Skeletal muscle satellite cell (primary cell): ENCODE measurements around the gene LRRC40. TPM values are rescaled to one million over a fixed set of nuclear protein-coding genes. Genes with fewer than 3 reads are reported as not detected.
A peak's percentile ranks its signal among the peaks of the same experiment; 100 is the strongest.

Experiments
- H3K27me3 ChIP-seq: 2 replicates; pipeline ENCODE4 v1.7.0; 2013; ENCODE audit warnings: low read length; ENCODE audit not compliant: control insufficient read depth, insufficient read depth
- H3K36me3 ChIP-seq: 2 replicates; pipeline ENCODE4 v1.7.0; 2013; ENCODE audit warnings: mild to moderate bottlenecking, control low read depth, low read length; ENCODE audit not compliant: insufficient read depth
- H3K4me1 ChIP-seq: 2 replicates; pipeline ENCODE4 v1.7.0; 2013; ENCODE audit warnings: low read length; ENCODE audit not compliant: control insufficient read depth, insufficient read depth
- H3K4me2 ChIP-seq: 2 replicates; pipeline ENCODE4 v1.7.0; 2013; ENCODE audit warnings: mild to moderate bottlenecking, low read length
- H3K4me3 ChIP-seq: 2 replicates; pipeline ENCODE4 v1.7.0; 2013; ENCODE audit warnings: low read length
- H3K9ac ChIP-seq: 2 replicates; pipeline ENCODE4 v1.7.0; 2013; ENCODE audit warnings: mild to moderate bottlenecking, low read depth, low read length, moderate library complexity
- H3K9me3 ChIP-seq: replicated peaks from 2 replicates; pipeline ENCODE4 v1.7.0; 2013; ENCODE audit warnings: mild to moderate bottlenecking, control low read depth, low read length
- total RNA-seq: library from RNA; depleted of rRNA; stranded (reverse); fragments of >200 nt; gene quantifications from 2 replicates; pipeline ENCODE4 v1.2.3, GENCODE V29; 2012; rRNA removed

Gene LRRC40
- total RNA-seq, result 22.1 and 24.8 TPM in 2 replicates

GRCh38 chr1:70205434-70206118 is at the start of gene LRRC40:
TSS of gene LRRC40 (minus strand) at chr1:70205579. CDS start at chr1:70205540, 39 bp downstream.
- Histone ChIP-seq H3K27me3 (no peaks in the 10 kb centered on the region), H3K4me2 (peak within 1 kb of the TSS; percentile 91), H3K4me3 (peak within 1 kb of the TSS; percentile 84), H3K4me1 (peaks cover 23% of the 10 kb centered on the region), H3K9ac (peak within 1 kb of the TSS; percentile 98), H3K36me3 (peaks cover 13% of the 10 kb centered on the region), H3K9me3 (no peaks in the 10 kb centered on the region)

GRCh38 chr1:70248729-70249128 is 43.4 kb upstream of the LRRC40 start:
- Histone ChIP-seq H3K9ac (no peak overlapping the region), H3K9me3 (no peaks in the 10 kb centered on the region), H3K36me3 (peaks cover 92% of the 10 kb centered on the region), H3K4me2 (no peak overlapping the region), H3K4me3 (no peak overlapping the region), H3K27me3 (no peaks in the 10 kb centered on the region), H3K4me1 (no peaks in the 10 kb centered on the region)

DNA sequence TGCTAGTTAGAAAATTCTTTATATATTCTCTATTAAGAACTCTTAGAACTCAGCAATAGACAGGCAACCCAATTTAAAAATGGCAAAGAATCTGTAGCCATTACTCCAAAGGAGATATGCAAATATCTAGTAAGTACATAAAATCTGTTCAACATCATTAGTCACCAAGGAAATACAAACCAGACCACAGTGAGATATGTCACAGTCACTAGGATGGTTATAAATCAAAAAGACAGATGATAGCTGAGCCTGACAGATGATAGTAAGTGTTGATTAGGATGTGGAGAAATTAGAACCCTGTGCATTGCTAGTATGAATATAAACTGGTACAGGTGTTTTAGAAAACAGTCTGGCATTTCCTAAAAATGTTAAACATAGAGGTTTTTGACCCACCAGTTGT is 42.4 kb upstream of the LRRC40 start:
- H3K27me3 ChIP-seq, result no peaks in the 10 kb centered on the region
- H3K4me2 ChIP-seq, result no peak overlapping the region
- no peaks in the 10 kb centered on the region for H3K9me3 ChIP-seq
- no peak overlapping the region for H3K9ac ChIP-seq
- peaks cover 93% of the 10 kb centered on the region for H3K36me3 ChIP-seq
- H3K4me1 ChIP-seq, result no peaks in the 10 kb centered on the region
- H3K4me3 ChIP-seq, result no peak overlapping the region

- H3K27me3 ChIP-seq, result no peaks in the 10 kb centered on the region
- H3K4me3 ChIP-seq, result no peak overlapping the region
- no peak overlapping the region for H3K4me2 ChIP-seq
- no peak overlapping the region for H3K9ac ChIP-seq
- H3K36me3 ChIP-seq, result peaks cover 93% of the 10 kb centered on the region
- no peaks in the 10 kb centered on the region for H3K9me3 ChIP-seq
- H3K4me1 ChIP-seq, result no peaks in the 10 kb centered on the region
These were observed 41.7 kb upstream of the LRRC40 start for GRCh38 chr1:70247122-70247521.

- Histone ChIP-seq H3K4me2 (no peak overlapping the region), H3K36me3 (peaks cover 97% of the 10 kb centered on the region), H3K9me3 (no peaks in the 10 kb centered on the region), H3K9ac (no peak overlapping the region), H3K27me3 (no peaks in the 10 kb centered on the region), H3K4me3 (no peak overlapping the region), H3K4me1 (no peaks in the 10 kb centered on the region)
These were observed 34.6 kb upstream of the LRRC40 start for GRCh38 chr1:70239940-70240339.

DNA sequence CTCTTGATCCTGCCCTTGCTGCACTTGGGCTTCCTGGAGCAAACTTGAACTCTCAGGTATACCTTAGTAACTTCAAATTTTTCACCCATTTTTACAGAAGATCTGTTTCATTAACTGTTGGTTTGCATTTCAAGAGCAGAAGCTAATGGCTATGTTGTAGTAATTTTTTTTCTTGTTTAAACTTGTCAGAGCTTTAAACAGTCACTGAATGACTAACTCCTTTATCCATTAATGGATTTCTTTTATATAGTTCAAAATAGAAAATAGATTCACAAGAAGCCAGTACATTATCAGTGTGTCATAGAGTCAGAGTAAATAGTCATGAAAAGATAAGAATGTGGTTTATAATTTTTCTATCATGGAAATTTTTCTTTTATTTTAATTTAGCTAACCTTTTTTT is 29.4 kb upstream of the LRRC40 start:
- Histone ChIP-seq H3K4me1 (no peaks in the 10 kb centered on the region), H3K36me3 (peaks cover 98% of the 10 kb centered on the region), H3K9me3 (no peaks in the 10 kb centered on the region), H3K4me3 (no peak overlapping the region), H3K27me3 (no peaks in the 10 kb centered on the region), H3K4me2 (no peak overlapping the region), H3K9ac (no peak overlapping the region)

DNA sequence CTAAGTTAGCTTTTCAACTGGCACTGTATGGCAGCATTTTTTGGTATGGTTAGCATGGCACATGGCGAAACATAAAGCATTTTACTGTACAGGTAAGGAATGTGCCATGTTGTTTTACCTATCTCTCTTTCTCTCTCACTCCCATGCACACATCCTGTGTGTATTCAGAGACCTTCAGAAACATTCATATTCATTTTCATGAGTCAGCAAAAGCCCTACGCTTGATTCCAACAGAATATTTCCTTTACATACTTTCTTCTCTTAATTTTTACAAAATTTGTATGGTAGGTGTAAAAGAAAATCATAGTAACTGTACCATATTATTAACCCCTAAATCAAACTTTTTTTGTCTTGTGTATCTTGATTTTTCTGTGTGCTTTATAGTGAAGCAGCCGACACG is 26.1 kb upstream of the LRRC40 start:
- no peak overlapping the region for H3K4me3 ChIP-seq
- no peaks in the 10 kb centered on the region for H3K27me3 ChIP-seq
- peaks cover 15% of the 10 kb centered on the region for H3K4me1 ChIP-seq
- no peak overlapping the region for H3K9ac ChIP-seq
- H3K9me3 ChIP-seq, result no peaks in the 10 kb centered on the region
- H3K4me2 ChIP-seq, result no peak overlapping the region
- peaks cover 89% of the 10 kb centered on the region for H3K36me3 ChIP-seq

- H3K9ac ChIP-seq, result no peak overlapping the region
- H3K36me3 ChIP-seq, result peaks cover 78% of the 10 kb centered on the region
- peaks cover 26% of the 10 kb centered on the region for H3K4me1 ChIP-seq
- no peaks in the 10 kb centered on the region for H3K9me3 ChIP-seq
- no peaks in the 10 kb centered on the region for H3K27me3 ChIP-seq
- no peak overlapping the region for H3K4me3 ChIP-seq
- no peak overlapping the region for H3K4me2 ChIP-seq
These were observed 23.3 kb upstream of the LRRC40 start for GRCh38 chr1:70228670-70229069.

- H3K4me2 ChIP-seq, result no peak overlapping the region
- peaks cover 76% of the 10 kb centered on the region for H3K36me3 ChIP-seq
- H3K27me3 ChIP-seq, result no peaks in the 10 kb centered on the region
- H3K4me3 ChIP-seq, result no peak overlapping the region
- peaks cover 36% of the 10 kb centered on the region for H3K4me1 ChIP-seq
- H3K9ac ChIP-seq, result no peak overlapping the region
- no peaks in the 10 kb centered on the region for H3K9me3 ChIP-seq
These were observed 22.1 kb upstream of the LRRC40 start for GRCh38 chr1:70227439-70227838.

- no peaks in the 10 kb centered on the region for H3K27me3 ChIP-seq
- H3K9me3 ChIP-seq, result no peaks in the 10 kb centered on the region
- no peak overlapping the region for H3K4me2 ChIP-seq
- H3K4me3 ChIP-seq, result no peak overlapping the region
- peaks cover 36% of the 10 kb centered on the region for H3K4me1 ChIP-seq
- H3K36me3 ChIP-seq, result peaks cover 57% of the 10 kb centered on the region
- H3K9ac ChIP-seq, result no peak overlapping the region
These were observed 19.6 kb upstream of the LRRC40 start for GRCh38 chr1:70224954-70225353.

- peaks cover 37% of the 10 kb centered on the region for H3K36me3 ChIP-seq
- H3K4me3 ChIP-seq, result peak overlapping the region; percentile 98
- H3K9ac ChIP-seq, result peak overlapping the region; percentile 97
- H3K9me3 ChIP-seq, result no peaks in the 10 kb centered on the region
- H3K4me1 ChIP-seq, result peaks cover 32% of the 10 kb centered on the region
- H3K27me3 ChIP-seq, result no peaks in the 10 kb centered on the region
- peak overlapping the region; percentile 86 for H3K4me2 ChIP-seq
These were observed 17.4 kb upstream of the LRRC40 start for GRCh38 chr1:70222716-70223235.
